ENCODE data around the gene TACC3. TPM values are rescaled to one million over a fixed set of nuclear protein-coding genes. Genes with fewer than 3 reads are reported as not detected.

The TACC3 gene
- total and polyA plus RNA-seq, 2 experiments from 2014 or later: 18.1 to 78.2 TPM

GRCh38 chr4:1728061-1728980 is 7.0 kb downstream of the TACC3 start:
- TF ChIP-seq CTCF (IDR thresholded peaks at IDR 0.05; ENCODE audit: low read depth, low read length): no peak
- no peaks in the 10 kb centered on the region for H3K4me1 ChIP-seq (ENCODE audit: low read depth)
- H3K36me3 ChIP-seq: peaks cover 13% of the 10 kb centered on the region
- no peak overlapping the region for H3K27ac ChIP-seq
- H3K9me3 ChIP-seq (ENCODE audit: low read depth): no peaks in the 10 kb centered on the region
- no peak overlapping the region for H3K4me3 ChIP-seq
- no peak for DNase-seq (ENCODE audit: low read depth in 1 of 2, low spot score in 1 of 2)
- no peaks in the 10 kb centered on the region for H3K27me3 ChIP-seq

- no peaks in the 10 kb centered on the region for H3K4me1 ChIP-seq (ENCODE audit: low read depth)
- H3K9me3 ChIP-seq (ENCODE audit: low read depth): no peaks in the 10 kb centered on the region
- no peaks in the 10 kb centered on the region for H3K27me3 ChIP-seq
- peaks cover 16% of the 10 kb centered on the region for H3K36me3 ChIP-seq
- no peak overlapping the region for H3K27ac ChIP-seq
- TF ChIP-seq CTCF (IDR thresholded peaks at IDR 0.05; ENCODE audit: low read depth, low read length): no peak
- no peak for DNase-seq (ENCODE audit: low read depth in 1 of 2, low spot score in 1 of 2)
- H3K4me3 ChIP-seq: no peak overlapping the region
Measured at GRCh38 chr4:1730532-1731135, 9.3 kb downstream of the TACC3 start.

GRCh38 chr4:1731180-1731579 is 9.9 kb downstream of the TACC3 start:
- no peak for TF ChIP-seq CTCF (IDR thresholded peaks at IDR 0.05; ENCODE audit: low read depth, low read length)
- no peaks in the 10 kb centered on the region for H3K9me3 ChIP-seq (ENCODE audit: low read depth)
- H3K36me3 ChIP-seq: peaks cover 16% of the 10 kb centered on the region
- no peak for DNase-seq (ENCODE audit: low read depth in 1 of 2, low spot score in 1 of 2)
- H3K27me3 ChIP-seq: no peaks in the 10 kb centered on the region
- no peak overlapping the region for H3K4me3 ChIP-seq
- H3K27ac ChIP-seq: no peak overlapping the region
- no peaks in the 10 kb centered on the region for H3K4me1 ChIP-seq (ENCODE audit: low read depth)

- Histone ChIP-seq H3K4me3 (no peak overlapping the region), H3K4me1 (ENCODE audit: low read depth) (no peaks in the 10 kb centered on the region), H3K36me3 (peaks cover 15% of the 10 kb centered on the region), H3K27ac (no peak overlapping the region), H3K27me3 (no peaks in the 10 kb centered on the region), H3K9me3 (ENCODE audit: low read depth) (no peaks in the 10 kb centered on the region)
- DNase-seq (ENCODE audit: low read depth in 1 of 2, low spot score in 1 of 2): no peak
- no peak for TF ChIP-seq CTCF (IDR thresholded peaks at IDR 0.05; ENCODE audit: low read depth, low read length)
Measured at GRCh38 chr4:1732911-1733310, 11.6 kb downstream of the TACC3 start.

GRCh38 chr4:1735215-1735614 is 13.9 kb downstream of the TACC3 start:
- Histone ChIP-seq H3K9me3 (ENCODE audit: low read depth) (no peaks in the 10 kb centered on the region), H3K27ac (no peak overlapping the region), H3K4me1 (ENCODE audit: low read depth) (no peaks in the 10 kb centered on the region), H3K27me3 (no peaks in the 10 kb centered on the region), H3K36me3 (peaks cover 9% of the 10 kb centered on the region), H3K4me3 (no peak overlapping the region)
- no peak for DNase-seq (ENCODE audit: low read depth in 1 of 2, low spot score in 1 of 2)
- TF ChIP-seq CTCF (IDR thresholded peaks at IDR 0.05; ENCODE audit: low read depth, low read length): no peak

Data from cardiac muscle cell (in vitro differentiated cells and primary cell).